ENCODE data around the gene TANGO6. TPM values are rescaled to one million over a fixed set of nuclear protein-coding genes. Genes with fewer than 3 reads are reported as not detected.

TANGO6 gene
- total RNA-seq, 4 donors from 2014 or later, result 16.7 to 24.4 (median 20.2) TPM

DNA sequence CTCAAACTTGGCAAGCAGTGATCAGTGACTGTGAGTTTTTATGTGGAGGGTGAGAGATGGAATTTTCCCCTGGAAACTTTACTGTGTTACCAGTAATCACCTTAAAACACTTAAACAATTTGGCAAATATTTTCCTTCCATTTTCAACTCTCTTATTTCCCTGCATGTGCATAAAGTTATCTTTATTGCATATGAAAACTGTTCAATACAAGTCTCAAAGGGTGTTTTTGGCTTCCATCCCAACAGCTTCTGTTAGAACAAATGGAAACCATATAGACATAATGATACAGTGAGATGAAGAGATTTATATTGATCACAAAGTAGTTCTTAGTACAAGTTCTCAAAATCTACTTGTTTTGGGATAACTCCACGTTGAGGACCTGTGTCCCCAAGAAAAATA, 36.4 kb upstream of the TANGO6 start:
- H3K27ac ChIP-seq, result no peak overlapping the region
- H3K27me3 ChIP-seq, result no peaks in the 10 kb centered on the region
- 68 to 77% methylated on average over 1 of the region's 1 CpG for WGBS, 2 donors
- H3K36me3 ChIP-seq, result peaks cover 33% of the 10 kb centered on the region in 2 donors
- no peaks in the 10 kb centered on the region for H3K9me3 ChIP-seq
- intact Hi-C loops (cut with DNase I), result no loop called here
- H3K4me1 ChIP-seq, result peaks cover 7 to 9% of the 10 kb centered on the region in 2 donors
- no peak for DNase-seq
- TF ChIP-seq, protein P1, sequence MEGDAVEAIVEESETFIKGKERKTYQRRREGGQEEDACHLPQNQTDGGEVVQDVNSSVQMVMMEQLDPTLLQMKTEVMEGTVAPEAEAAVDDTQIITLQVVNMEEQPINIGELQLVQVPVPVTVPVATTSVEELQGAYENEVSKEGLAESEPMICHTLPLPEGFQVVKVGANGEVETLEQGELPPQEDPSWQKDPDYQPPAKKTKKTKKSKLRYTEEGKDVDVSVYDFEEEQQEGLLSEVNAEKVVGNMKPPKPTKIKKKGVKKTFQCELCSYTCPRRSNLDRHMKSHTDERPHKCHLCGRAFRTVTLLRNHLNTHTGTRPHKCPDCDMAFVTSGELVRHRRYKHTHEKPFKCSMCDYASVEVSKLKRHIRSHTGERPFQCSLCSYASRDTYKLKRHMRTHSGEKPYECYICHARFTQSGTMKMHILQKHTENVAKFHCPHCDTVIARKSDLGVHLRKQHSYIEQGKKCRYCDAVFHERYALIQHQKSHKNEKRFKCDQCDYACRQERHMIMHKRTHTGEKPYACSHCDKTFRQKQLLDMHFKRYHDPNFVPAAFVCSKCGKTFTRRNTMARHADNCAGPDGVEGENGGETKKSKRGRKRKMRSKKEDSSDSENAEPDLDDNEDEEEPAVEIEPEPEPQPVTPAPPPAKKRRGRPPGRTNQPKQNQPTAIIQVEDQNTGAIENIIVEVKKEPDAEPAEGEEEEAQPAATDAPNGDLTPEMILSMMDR (IDR thresholded peaks at IDR 0.05), result no peak
- no peak for TF ChIP-seq POLR2A (IDR thresholded peaks at IDR 0.05)
- H3K4me3 ChIP-seq (replicated peaks in 1 of 3), result no peak overlapping the region

DNA sequence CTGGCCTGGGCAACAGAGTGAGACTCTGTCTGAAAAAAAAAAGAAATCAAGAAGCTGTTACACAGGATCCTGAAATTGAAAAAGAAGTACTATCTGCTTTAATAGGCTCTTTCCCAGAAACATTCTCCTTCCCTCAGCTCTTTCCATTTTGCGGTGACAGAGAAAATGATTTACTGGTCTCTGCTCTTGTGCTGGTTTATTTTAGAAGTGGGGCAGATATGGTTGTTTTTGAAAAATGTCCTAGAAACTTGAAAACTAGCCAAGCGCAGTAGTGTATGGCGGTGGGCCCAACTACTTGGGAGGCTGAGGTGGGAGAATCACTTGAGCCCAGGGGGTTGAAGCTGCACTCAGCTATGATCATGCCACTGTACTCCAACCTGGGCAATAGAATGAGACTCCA, 28.8 kb upstream of the TANGO6 start:
- DNase-seq, result no peak
- no peaks in the 10 kb centered on the region for H3K4me1 ChIP-seq
- 74 to 85% methylated on average over 3 of the region's 3 CpGs for WGBS, 2 donors
- H3K4me3 ChIP-seq (replicated peaks in 1 of 3), result no peak overlapping the region
- H3K9me3 ChIP-seq, result no peaks in the 10 kb centered on the region
- H3K27me3 ChIP-seq, result no peaks in the 10 kb centered on the region
- TF ChIP-seq POLR2A (IDR thresholded peaks at IDR 0.05), result no peak
- TF ChIP-seq, protein P1 (IDR thresholded peaks at IDR 0.05), result no peak
- H3K36me3 ChIP-seq, result peaks cover 64 to 87% of the 10 kb centered on the region in 2 donors
- H3K27ac ChIP-seq, result no peak overlapping the region
- intact Hi-C loops (cut with DNase I), result no loop called here

DNA sequence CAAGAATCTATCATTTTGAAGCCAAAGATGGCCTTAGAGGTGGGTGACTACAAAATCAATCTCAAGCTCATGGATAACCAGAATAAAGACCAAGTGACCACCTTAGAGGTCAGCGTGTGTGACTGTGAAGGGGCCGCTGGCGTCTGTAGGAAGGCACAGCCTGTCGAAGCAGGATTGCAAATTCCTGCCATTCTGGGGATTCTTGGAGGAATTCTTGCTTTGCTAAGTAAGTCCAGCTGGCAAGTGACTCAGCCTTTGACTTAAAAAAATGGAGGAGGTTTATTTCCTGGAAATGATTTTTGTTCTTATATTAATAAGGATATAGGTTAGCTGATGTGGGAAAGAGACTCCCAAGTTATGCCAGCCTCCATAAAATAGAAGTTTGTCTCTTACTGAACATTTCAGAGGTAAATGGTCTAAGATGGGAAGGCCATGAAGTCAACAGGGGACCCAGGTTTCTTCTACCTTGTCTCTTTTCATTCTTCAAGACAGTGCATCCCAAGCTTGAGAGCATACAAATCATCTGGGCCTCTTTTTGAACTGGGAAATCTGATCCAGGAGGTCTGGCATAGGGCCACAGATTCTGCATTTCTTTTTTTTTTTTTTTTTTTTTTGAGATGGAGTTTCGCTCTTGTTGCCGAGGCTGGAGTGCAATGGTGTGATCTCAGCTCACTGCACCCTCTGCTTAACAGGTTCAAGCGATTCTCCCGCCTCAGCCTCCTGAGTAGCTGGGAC, 19.8 kb upstream of the TANGO6 start:
- Histone ChIP-seq H3K9me3 (no peaks in the 10 kb centered on the region), H3K4me3 (replicated peaks in 1 of 3) (no peak overlapping the region), H3K27me3 (no peaks in the 10 kb centered on the region), H3K27ac (no peak overlapping the region), H3K4me1 (no peaks in the 10 kb centered on the region), H3K36me3 (peaks cover 17 to 51% of the 10 kb centered on the region in 2 donors)
- intact Hi-C loops (cut with DNase I), result no loop called here
- TF ChIP-seq, protein P1 (IDR thresholded peaks at IDR 0.05), result no peak
- TF ChIP-seq POLR2A (IDR thresholded peaks at IDR 0.05), result no peak
- WGBS, 2 donors, result 82 to 89% methylated on average over 8 of the region's 8 CpGs
- DNase-seq, result no peak

DNA sequence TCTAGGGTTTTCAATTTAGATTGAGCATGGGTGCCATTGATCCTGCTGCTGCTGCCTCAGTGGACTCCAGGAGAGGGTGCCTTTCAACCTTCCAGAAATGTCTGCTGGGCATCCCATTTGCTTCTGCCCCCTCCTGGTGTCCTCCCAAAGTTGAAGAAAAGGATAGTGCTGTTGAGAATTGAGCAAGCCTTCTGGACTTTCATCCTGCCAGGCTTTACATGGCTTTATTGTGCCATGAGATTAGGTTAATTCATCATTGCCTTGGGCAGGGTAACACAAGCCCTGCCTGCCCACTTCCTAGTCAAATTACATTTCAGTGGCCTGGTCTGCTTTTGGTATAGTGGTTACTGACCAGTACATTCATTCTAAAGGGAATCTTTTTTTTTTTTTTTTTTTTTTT, 17.9 kb upstream of the TANGO6 start:
- H3K27ac ChIP-seq, result no peak overlapping the region
- TF ChIP-seq, protein P1 (IDR thresholded peaks at IDR 0.05), result no peak
- intact Hi-C loops (cut with DNase I), result no loop called here

DNA sequence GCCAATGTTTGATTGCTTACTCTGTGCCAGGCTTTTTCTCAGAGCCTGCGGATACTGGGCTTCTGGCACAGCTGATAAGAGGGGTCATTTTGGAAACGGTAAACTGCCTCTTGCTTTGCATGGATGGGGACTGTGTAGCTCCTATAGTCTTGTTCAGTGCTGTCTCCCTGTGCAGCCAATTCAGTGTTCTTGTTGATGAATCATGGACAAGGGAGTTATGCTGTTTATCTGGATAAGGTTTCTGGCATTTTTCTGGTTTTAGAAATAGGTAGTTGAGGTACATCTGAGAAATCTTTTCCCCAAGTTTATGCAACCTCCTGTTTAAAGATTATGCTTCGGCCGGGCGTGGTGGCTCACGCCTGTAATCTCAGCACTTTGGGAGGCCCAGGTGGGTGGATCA, 16.7 kb upstream of the TANGO6 start:
- no peaks in the 10 kb centered on the region for H3K27me3 ChIP-seq
- no peak overlapping the region for H3K27ac ChIP-seq
- H3K4me3 ChIP-seq (replicated peaks in 1 of 3), result no peak overlapping the region
- H3K4me1 ChIP-seq, result no peaks in the 10 kb centered on the region
- intact Hi-C loops (cut with DNase I), result no loop called here
- 91 to 96% methylated on average over 6 of the region's 6 CpGs for WGBS, 2 donors
- H3K36me3 ChIP-seq, result peaks cover 34 to 52% of the 10 kb centered on the region in 2 donors
- no peaks in the 10 kb centered on the region for H3K9me3 ChIP-seq
- no peak for DNase-seq
- no peak for TF ChIP-seq POLR2A (IDR thresholded peaks at IDR 0.05)
- TF ChIP-seq, protein P1 (IDR thresholded peaks at IDR 0.05), result no peak

More for the DNA sequence above, 17.9 kb upstream of the TANGO6 start:
- no peaks in the 10 kb centered on the region for H3K4me1 ChIP-seq
- H3K4me3 ChIP-seq (replicated peaks in 1 of 3), result no peak overlapping the region
- H3K36me3 ChIP-seq, result peaks cover 27 to 47% of the 10 kb centered on the region in 2 donors
- no peaks in the 10 kb centered on the region for H3K27me3 ChIP-seq
- no peak for DNase-seq
- no peaks in the 10 kb centered on the region for H3K9me3 ChIP-seq
